IPS-18c (cell line): Measurements from ENCODE around the gene CCP110.
A peak's percentile ranks its signal among the peaks of the same experiment; 100 is the strongest.

ENCODE experiments used
- H3K4me3 ChIP-seq: 2 replicates; pipeline ENCODE4 v1.7.0; 2013; ENCODE audit warnings: low read depth, mild to moderate bottlenecking, low read length, moderate library complexity; ENCODE audit not compliant: insufficient read depth
- H3K9me3 ChIP-seq: one replicate; pipeline ENCODE4 v1.6.1; 2013; ENCODE audit warnings: mild to moderate bottlenecking, low read length, moderate library complexity; ENCODE audit not compliant: control insufficient read depth, insufficient read depth

Gene CCP110, protein sequence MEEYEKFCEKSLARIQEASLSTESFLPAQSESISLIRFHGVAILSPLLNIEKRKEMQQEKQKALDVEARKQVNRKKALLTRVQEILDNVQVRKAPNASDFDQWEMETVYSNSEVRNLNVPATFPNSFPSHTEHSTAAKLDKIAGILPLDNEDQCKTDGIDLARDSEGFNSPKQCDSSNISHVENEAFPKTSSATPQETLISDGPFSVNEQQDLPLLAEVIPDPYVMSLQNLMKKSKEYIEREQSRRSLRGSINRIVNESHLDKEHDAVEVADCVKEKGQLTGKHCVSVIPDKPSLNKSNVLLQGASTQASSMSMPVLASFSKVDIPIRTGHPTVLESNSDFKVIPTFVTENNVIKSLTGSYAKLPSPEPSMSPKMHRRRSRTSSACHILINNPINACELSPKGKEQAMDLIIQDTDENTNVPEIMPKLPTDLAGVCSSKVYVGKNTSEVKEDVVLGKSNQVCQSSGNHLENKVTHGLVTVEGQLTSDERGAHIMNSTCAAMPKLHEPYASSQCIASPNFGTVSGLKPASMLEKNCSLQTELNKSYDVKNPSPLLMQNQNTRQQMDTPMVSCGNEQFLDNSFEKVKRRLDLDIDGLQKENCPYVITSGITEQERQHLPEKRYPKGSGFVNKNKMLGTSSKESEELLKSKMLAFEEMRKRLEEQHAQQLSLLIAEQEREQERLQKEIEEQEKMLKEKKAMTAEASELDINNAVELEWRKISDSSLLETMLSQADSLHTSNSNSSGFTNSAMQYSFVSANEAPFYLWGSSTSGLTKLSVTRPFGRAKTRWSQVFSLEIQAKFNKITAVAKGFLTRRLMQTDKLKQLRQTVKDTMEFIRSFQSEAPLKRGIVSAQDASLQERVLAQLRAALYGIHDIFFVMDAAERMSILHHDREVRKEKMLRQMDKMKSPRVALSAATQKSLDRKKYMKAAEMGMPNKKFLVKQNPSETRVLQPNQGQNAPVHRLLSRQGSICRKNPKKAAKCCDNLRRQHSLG

DNA sequence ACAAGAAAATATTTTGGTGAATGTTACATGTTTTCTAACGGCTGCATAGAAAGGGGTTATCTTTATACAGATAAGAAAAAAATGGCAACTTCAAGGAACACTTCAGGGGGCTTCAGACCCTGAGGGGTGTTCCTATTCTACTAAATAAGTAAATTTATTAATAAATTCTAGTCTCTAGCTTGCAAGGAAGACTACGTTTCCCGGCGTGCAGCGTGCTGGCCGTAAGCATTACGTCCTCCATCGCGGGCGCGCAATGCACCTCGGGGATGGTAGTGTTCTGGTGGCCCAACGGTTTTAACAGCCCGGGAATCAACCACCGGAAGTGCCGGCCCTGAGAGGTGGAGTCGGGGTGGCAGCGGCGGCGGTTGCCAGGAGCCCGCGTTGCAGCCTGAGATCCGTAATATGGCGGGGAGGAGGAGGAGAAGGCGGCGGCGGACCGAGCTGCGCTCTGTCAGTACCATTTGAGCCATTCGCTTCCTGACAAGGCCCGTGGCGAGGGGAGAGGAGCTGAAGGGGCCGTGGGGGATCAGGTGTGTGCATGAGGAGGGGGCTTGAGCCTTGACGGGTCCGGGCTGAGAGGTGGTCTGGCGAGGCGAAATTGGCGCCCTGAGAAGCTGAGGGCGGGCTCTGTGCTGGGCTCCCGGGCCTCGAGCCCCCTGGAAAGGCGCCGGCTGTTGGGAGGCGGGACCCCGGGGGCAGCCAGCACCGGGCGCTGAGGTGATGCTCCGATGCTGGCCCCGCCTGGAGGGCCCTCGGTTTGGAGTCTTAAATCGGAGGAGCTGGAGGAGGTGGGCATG is at the start of gene CCP110:
Gene CCP110, plus strand, starts transcription at position 384 of the 797 bp plus-strand sequence. CDS start 3,940 bp downstream, outside the sequence.
- Histone ChIP-seq H3K4me3 (peak within 1 kb of the TSS; percentile 88), H3K9me3 (no peaks in the 10 kb centered on the region)

DNA sequence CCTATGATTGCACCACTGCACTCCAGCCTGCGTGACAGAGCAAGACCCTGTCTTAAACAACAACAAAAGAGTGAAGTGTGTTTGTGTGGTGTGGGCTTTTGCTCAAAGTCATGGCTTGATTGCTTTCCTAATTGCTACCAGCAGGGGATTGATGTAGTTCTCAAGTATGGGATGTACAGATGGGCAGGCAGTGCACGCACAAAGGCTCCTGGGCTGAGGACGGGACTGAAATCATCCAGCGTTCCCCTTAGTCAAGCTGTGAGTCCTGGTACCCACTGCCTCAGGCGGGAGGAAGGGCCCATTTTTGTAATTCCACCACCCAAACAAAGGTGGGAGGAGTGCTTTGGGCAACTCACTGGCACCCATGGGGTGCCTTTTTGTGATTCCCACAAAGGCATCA is 49.1 kb upstream of the CCP110 start:
- Histone ChIP-seq H3K9me3 (no peaks in the 10 kb centered on the region), H3K4me3 (no peak overlapping the region)

- Histone ChIP-seq H3K4me3 (no peak overlapping the region), H3K9me3 (no peaks in the 10 kb centered on the region)
Measured at GRCh38 chr16:19478505-19478904, 45.2 kb upstream of the CCP110 start.

GRCh38 chr16:19479302-19479721 is 44.4 kb upstream of the CCP110 start:
- Histone ChIP-seq H3K4me3 (no peak overlapping the region), H3K9me3 (no peaks in the 10 kb centered on the region)

- no peaks in the 10 kb centered on the region for H3K9me3 ChIP-seq
- H3K4me3 ChIP-seq: no peak overlapping the region
Measured at GRCh38 chr16:19481296-19481695, 42.4 kb upstream of the CCP110 start.

DNA sequence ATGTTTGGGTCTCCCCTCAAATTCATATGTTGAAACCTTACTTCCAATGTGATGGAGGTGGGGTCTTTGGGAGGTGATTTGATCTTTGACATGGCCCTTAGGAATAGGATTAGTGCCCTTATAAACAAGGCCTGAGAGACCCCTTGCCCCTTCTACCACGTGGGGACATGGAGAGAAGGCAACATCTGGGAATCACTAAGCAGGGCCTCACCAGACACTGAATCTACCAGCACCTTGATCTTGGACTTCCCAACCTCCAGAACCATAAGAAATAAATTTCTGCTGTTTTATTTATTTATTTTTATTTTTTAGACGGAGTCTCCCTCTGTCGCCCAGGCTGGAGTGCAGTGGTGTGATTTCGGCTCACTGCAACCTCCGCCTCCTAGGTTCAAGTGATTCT is 42.0 kb upstream of the CCP110 start:
- Histone ChIP-seq H3K9me3 (no peaks in the 10 kb centered on the region), H3K4me3 (no peak overlapping the region)

GRCh38 chr16:19482291-19482690 is 41.5 kb upstream of the CCP110 start:
- no peaks in the 10 kb centered on the region for H3K9me3 ChIP-seq
- H3K4me3 ChIP-seq: no peak overlapping the region

DNA sequence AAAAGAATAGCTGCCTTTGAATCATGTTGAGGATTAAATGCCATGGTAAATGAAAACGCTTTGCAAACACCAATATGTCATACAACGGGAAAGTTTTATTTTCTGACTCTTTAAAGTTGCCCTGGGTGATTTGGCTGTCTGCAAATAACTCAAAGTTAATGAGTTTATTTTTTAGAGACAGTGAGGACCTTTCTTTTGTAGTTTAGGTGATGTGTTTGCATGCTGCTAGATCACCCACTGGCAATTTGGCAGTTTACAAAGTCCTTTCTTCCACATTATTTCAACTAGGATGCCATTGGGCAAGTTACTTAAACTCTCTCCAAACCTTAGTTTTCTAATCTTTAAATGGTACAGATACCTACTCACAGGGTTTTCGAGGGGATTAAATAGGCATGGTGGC is 39.6 kb upstream of the CCP110 start:
- Histone ChIP-seq H3K9me3 (no peaks in the 10 kb centered on the region), H3K4me3 (no peak overlapping the region)

GRCh38 chr16:19485611-19486010 is 38.1 kb upstream of the CCP110 start:
- Histone ChIP-seq H3K9me3 (no peaks in the 10 kb centered on the region), H3K4me3 (no peak overlapping the region)

DNA sequence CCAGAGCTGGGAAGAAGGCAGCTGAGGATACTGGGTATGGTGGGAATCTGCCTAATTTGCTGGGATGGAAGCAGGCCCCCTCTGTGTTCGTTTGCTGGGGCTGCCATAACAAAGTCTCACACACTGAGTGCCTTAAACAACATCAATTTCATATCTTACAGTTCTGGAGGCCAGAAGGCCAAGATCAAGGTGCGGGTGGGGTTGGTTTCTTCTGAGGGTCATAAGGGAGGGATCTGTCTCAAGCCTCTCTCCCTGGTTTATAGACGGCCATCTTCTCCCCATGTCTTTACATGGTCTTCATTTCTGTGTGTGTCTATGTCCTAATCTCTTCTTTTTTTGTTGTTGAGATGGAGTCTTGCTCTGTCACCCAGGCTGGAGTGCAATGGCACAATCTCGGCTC is 37.7 kb upstream of the CCP110 start:
- Histone ChIP-seq H3K9me3 (no peaks in the 10 kb centered on the region), H3K4me3 (no peak overlapping the region)

DNA sequence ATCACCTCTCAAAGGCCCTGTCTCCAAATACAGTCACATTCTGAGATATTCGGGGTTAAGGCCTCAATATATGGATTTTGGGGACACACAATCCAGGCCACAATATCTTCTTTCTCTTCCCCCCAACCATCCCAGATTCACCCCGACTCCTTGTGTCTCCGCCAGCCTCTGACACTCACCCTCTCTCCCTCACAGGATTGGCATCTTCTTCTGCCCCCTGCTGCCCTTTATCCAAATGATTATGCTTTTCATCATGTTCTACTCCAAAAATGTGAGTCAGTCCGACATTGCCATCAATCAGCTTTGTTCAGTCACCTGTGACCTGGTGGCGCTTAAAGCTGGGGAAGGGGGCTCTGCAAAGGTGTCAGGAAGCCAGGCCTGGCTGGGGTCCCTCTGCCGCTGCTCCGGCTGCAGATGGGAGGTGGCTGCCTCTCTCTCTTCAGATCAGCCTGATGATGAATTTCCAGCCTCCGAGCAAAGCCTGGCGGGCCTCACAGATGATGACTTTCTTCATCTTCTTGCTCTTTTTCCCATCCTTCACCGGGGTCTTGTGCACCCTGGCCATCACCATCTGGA is 36.9 kb upstream of the CCP110 start:
- H3K9me3 ChIP-seq: no peaks in the 10 kb centered on the region
- no peak overlapping the region for H3K4me3 ChIP-seq

DNA sequence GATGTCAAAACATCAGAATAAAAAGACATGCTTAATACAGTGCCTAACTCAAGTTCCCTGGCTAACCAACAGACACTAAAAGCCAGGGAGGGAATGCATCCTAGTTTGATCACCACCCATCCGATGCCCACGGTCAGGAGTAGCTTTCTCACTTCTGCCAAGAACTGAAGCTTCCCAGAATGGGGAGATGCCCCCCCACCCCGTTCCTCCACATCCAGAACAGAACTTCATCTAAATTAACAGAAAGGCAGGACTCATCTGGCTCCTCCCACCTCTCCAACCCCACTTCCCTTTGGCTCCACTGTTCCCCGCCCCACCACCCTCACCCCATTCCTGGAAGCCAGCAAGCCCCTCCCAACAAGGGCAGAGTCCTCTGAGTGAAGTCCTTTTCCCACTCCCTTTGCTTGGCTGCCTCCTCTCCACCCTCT is 35.5 kb upstream of the CCP110 start:
- Histone ChIP-seq H3K4me3 (no peak overlapping the region), H3K9me3 (no peaks in the 10 kb centered on the region)

- Histone ChIP-seq H3K9me3 (no peaks in the 10 kb centered on the region), H3K4me3 (no peak overlapping the region)
Measured at GRCh38 chr16:19490619-19491018, 33.1 kb upstream of the CCP110 start.

DNA sequence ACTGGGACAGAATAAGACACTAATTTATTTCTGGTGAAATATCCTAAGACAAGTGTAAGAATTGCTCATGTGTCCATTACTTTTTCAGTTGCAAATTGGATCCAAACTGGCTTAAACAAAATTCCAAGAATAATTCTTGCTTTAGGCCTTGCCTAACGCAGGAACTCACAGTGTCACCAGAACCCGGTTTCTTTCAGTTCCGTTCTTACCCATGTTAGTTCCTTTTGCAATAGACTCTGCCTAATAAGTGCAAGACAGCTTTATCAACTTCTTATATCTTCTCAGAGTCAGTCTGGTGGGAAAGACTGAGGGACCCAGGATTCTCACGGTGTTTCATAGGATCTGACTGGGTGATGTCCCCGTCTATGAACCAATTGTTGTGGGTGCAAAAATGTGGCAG is 26.6 kb upstream of the CCP110 start:
- Histone ChIP-seq H3K9me3 (no peaks in the 10 kb centered on the region), H3K4me3 (no peak overlapping the region)

DNA sequence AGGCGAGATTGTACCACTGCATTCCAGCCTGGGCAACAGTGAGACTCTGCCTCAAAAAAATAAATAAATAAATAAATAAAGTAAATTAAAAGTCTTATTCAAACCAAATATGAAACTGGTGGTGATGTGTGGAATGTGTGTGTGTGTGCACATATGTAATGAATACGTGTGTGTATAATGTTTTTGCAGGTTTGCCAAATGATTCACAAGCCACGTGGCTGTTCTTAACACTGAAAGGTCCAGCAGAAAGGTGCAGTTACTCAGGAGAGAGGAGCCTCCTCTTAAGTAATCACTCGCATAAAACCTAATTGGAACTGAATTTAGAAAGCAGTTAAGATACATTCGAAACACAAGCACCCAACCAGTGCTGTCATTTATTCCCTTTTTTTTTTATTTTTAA is 24.7 kb upstream of the CCP110 start:
- no peaks in the 10 kb centered on the region for H3K9me3 ChIP-seq
- no peak overlapping the region for H3K4me3 ChIP-seq

DNA sequence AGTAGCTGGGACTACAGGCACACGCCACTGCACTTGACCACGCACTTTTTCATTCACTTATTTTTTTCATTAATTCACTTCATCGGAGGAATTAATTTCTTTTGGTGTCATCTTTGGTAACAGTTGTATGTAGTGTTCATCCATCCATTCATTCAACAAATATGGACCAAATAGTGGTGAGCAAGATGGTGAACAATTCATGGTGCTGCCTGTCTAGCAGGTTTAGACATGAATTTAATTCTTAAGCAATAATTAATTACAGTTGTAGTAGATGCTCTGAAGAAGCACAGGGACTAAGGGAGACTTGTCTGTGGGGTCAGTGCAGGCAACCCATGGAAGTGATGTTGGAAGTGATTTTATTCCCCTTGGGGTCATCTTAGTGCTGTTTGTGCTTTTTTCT is 24.3 kb upstream of the CCP110 start:
- Histone ChIP-seq H3K9me3 (no peaks in the 10 kb centered on the region), H3K4me3 (no peak overlapping the region)
